DND-41 (cell line): ENCODE results near the gene A2ML1.

Experiments
- EZH2 ChIP-seq: IDR thresholded peaks from 3 replicates; pipeline ENCODE4 v1.6.1; 2012; ENCODE audit warnings: borderline replicate concordance, low read depth, mild to moderate bottlenecking, moderate library complexity, low read length, inconsistent platforms; ENCODE audit not compliant: severe bottlenecking
- TF ChIP-seq, protein P1 (sequence below): IDR thresholded peaks from 2 replicates; pipeline ENCODE4 v1.5.1; 2012; ENCODE audit warnings: borderline replicate concordance, low read length, moderate library complexity, mild to moderate bottlenecking; ENCODE audit not compliant: poor library complexity, severe bottlenecking; ENCODE audit errors: extremely low read depth

- TF ChIP-seq, protein P1, sequence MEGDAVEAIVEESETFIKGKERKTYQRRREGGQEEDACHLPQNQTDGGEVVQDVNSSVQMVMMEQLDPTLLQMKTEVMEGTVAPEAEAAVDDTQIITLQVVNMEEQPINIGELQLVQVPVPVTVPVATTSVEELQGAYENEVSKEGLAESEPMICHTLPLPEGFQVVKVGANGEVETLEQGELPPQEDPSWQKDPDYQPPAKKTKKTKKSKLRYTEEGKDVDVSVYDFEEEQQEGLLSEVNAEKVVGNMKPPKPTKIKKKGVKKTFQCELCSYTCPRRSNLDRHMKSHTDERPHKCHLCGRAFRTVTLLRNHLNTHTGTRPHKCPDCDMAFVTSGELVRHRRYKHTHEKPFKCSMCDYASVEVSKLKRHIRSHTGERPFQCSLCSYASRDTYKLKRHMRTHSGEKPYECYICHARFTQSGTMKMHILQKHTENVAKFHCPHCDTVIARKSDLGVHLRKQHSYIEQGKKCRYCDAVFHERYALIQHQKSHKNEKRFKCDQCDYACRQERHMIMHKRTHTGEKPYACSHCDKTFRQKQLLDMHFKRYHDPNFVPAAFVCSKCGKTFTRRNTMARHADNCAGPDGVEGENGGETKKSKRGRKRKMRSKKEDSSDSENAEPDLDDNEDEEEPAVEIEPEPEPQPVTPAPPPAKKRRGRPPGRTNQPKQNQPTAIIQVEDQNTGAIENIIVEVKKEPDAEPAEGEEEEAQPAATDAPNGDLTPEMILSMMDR: no peak
- no peak for TF ChIP-seq EZH2
Measured at GRCh38 chr12:8912914-8913313, 90.5 kb downstream of the A2ML1 start.
